T-helper 2 cell (primary cell): ENCODE results near the gene SLFN14.

Source experiments
- DNase-seq, 5 experiments: peaks; one replicate each; pipeline versions ENCODE4 v3.0.0 to v3.0.0-alpha.2; 2012 to 2022

The SLFN14 gene

GRCh38 chr17:35519906-35520442 lies 40.6 kb downstream of the SLFN14 start:
- DNase-seq: no peak

GRCh38 chr17:35519439-35519838 lies 41.2 kb downstream of the SLFN14 start:
- peak in 1 of 5 experiments; percentile 55 for DNase-seq

GRCh38 chr17:35518431-35518830 lies 42.2 kb downstream of the SLFN14 start:
- DNase-seq: peak in 2 of 5 experiments; percentile 41 to 57

- DNase-seq: no peak
These were observed 45.6 kb downstream of the SLFN14 start for GRCh38 chr17:35515027-35515426.

GRCh38 chr17:35514564-35514963 lies 46.1 kb downstream of the SLFN14 start:
- DNase-seq: no peak
